PC-3 (cell line): ENCODE results near the gene SEC31B. TPM values are rescaled to one million over a fixed set of nuclear protein-coding genes. Genes with fewer than 3 reads are reported as not detected.
A peak's percentile ranks its signal among the peaks of the same experiment; 100 is the strongest.

Experiments used
- ATAC-seq: fragments of 200-7000 bp; cut with Tn5 transposase; 2 replicates; pipeline ENCODE4 v1.9.1; 2020; ENCODE audit warnings: mild to moderate bottlenecking, moderate library complexity
- BruUV-seq: library from RNA; stranded (reverse); fragments of 400-500 nt; replicated peaks from 2 replicates; lab custom pipeline; 2021; lab: Mats Ljungman, UMichigan
- CTCF ChIA-PET: fragments of 300-600 bp; sonication (Branson Sonifier 250); formaldehyde crosslinking; loops from one replicate; lab custom pipeline; 2022; ENCODE audit warnings: antibody characterized with exemption; lab: Charles Lee
- POLR2A ChIA-PET: fragments of 300-600 bp; sonication (Branson Sonifier 250); formaldehyde crosslinking; loops from one replicate; lab custom pipeline; 2022; ENCODE audit warnings: antibody characterized with exemption; ENCODE audit not compliant: unreplicated experiment; lab: Charles Lee
- DNase-seq: peaks from one replicate; pipeline ENCODE4 v3.0.0-alpha.2; 2015
- H2AFZ ChIP-seq: fragments of 300-600 bp; sonication (generic); 2 replicates; pipeline ENCODE4 v1.6.0; 2016; ENCODE audit warnings: antibody characterized with exemption, low read length
- H3F3A ChIP-seq: fragments of 300-600 bp; sonication (generic); one replicate; pipeline ENCODE4 v1.6.0; 2017; ENCODE audit warnings: antibody characterized with exemption, low read length, control low read depth, mild to moderate bottlenecking; ENCODE audit not compliant: unreplicated experiment
- H3K27ac ChIP-seq: fragments of 300-600 bp; sonication (generic); 2 replicates; pipeline ENCODE4 v1.5.1; 2016; ENCODE audit warnings: mild to moderate bottlenecking, low read length
- H3K27me3 ChIP-seq: fragments of 300-600 bp; sonication (generic); 2 replicates; pipeline ENCODE4 v1.6.1; 2016; ENCODE audit warnings: low read length, mixed read lengths
- H3K36me3 ChIP-seq: fragments of 300-600 bp; sonication (generic); 2 replicates; pipeline ENCODE4 v1.6.1; 2016; ENCODE audit warnings: low read depth, mixed run types, low read length, mixed read lengths
- H3K4me1 ChIP-seq: fragments of 300-600 bp; sonication (generic); 2 replicates; pipeline ENCODE4 v1.5.1; 2016; ENCODE audit warnings: low read length; ENCODE audit not compliant: insufficient read depth
- H3K4me2 ChIP-seq: fragments of 300-600 bp; sonication (generic); 2 replicates; pipeline ENCODE4 v1.6.0; 2016; ENCODE audit warnings: low read length
- H3K4me3 ChIP-seq: fragments of 300-600 bp; sonication (generic); 2 replicates; pipeline ENCODE4 v1.5.1; 2016; ENCODE audit warnings: mild to moderate bottlenecking, low read length, mixed read lengths
- H3K79me2 ChIP-seq: fragments of 300-600 bp; sonication (generic); 2 replicates; pipeline ENCODE4 v1.6.1; 2017; ENCODE audit warnings: low read length, mixed read lengths
- H3K9ac ChIP-seq: fragments of 300-600 bp; sonication (generic); 2 replicates; pipeline ENCODE4 v1.6.0; 2016; ENCODE audit warnings: mild to moderate bottlenecking, low read length
- H3K9me2 ChIP-seq: fragments of 300-600 bp; sonication (generic); replicated peaks from 2 replicates; pipeline ENCODE4 v1.6.1; 2016; ENCODE audit warnings: mixed run types, low read length, mixed read lengths
- H3K9me3 ChIP-seq: fragments of 300-600 bp; sonication (generic); 2 replicates; pipeline ENCODE4 v1.6.1; 2016; ENCODE audit warnings: low read length, mixed read lengths
- H4K20me1 ChIP-seq: fragments of 300-600 bp; sonication (generic); 2 replicates; pipeline ENCODE4 v1.6.1; 2016; ENCODE audit warnings: low read length, mixed read lengths
- CTCF ChIP-seq: fragments of 300-600 bp; sonication (generic); conservative IDR thresholded peaks from 2 replicates; pipeline ENCODE4 v1.5.1; 2017; ENCODE audit warnings: antibody characterized with exemption, low read depth, mild to moderate bottlenecking, low read length
- EZH2 ChIP-seq: fragments of 300-600 bp; sonication (generic); IDR thresholded peaks from one replicate; pipeline ENCODE4 v1.6.1; 2017; ENCODE audit warnings: antibody characterized with exemption, mild to moderate bottlenecking, low read length; ENCODE audit not compliant: unreplicated experiment
- EZH2phosphoT487 ChIP-seq: fragments of 300-600 bp; sonication (generic); IDR thresholded peaks from 2 replicates; pipeline ENCODE4 v1.6.1; 2018; ENCODE audit warnings: mild to moderate bottlenecking, antibody characterized with exemption, low read length, borderline replicate concordance
- intact Hi-C: fragments of 100-400 bp; cut with micrococcal nuclease; formaldehyde crosslinking; loops from 2 replicates; pipeline ENCODE4 v1.9.0; 2023
- total RNA-seq: library from RNA; depleted of rRNA; stranded (reverse); fragments of >200 nt; gene quantifications from 2 replicates; pipeline ENCODE4 v1.2.3, GENCODE V29; 2014

The SEC31B gene
- total RNA-seq, 1 experiment from 2014 or later: 1.6 TPM

- Histone ChIP-seq H4K20me1 (no peaks in the 10 kb centered on the region), H3K79me2 (no peaks in the 10 kb centered on the region), H3K4me2 (no peak overlapping the region), H3K36me3 (no peaks in the 10 kb centered on the region), H3K27ac (no peak overlapping the region), H3K9me2 (no peaks in the 10 kb centered on the region), H3K9me3 (no peaks in the 10 kb centered on the region), H3F3A (no peaks in the 10 kb centered on the region), H2AFZ (no peak overlapping the region), H3K4me1 (no peaks in the 10 kb centered on the region), H3K9ac (no peak overlapping the region), H3K27me3 (peaks cover 7% of the 10 kb centered on the region), H3K4me3 (no peak overlapping the region)
- CTCF ChIA-PET: no interaction called here
- ATAC-seq (no peak), DNase-seq (no peak)
- TF ChIP-seq EZH2phosphoT487 (no peak), EZH2 (no peak), CTCF (no peak)
- BruUV-seq: no TSS peak
- intact Hi-C loops: no loop called here
- POLR2A ChIA-PET: no interaction called here
Measured at GRCh38 chr10:100483876-100484666, 35.6 kb downstream of the SEC31B start.

GRCh38 chr10:100482834-100483185 is 36.9 kb downstream of the SEC31B start:
- Histone ChIP-seq H3F3A (no peaks in the 10 kb centered on the region), H2AFZ (peak overlapping the region; percentile 86), H3K9me3 (no peaks in the 10 kb centered on the region), H3K9ac (no peak overlapping the region), H3K9me2 (no peaks in the 10 kb centered on the region), H3K36me3 (no peaks in the 10 kb centered on the region), H3K27ac (no peak overlapping the region), H3K4me3 (peak overlapping the region; percentile 74), H3K4me2 (peak overlapping the region; percentile 91), H4K20me1 (no peaks in the 10 kb centered on the region), H3K4me1 (no peaks in the 10 kb centered on the region), H3K27me3 (peaks cover 12% of the 10 kb centered on the region), H3K79me2 (no peaks in the 10 kb centered on the region)
- intact Hi-C loops: no loop called here
- no TSS peak for BruUV-seq
- TF ChIP-seq EZH2phosphoT487 (no peak), CTCF (peak; percentile 23), EZH2 (no peak)
- no peak for DNase-seq
- CTCF ChIA-PET: interaction anchor here (0.6 to 1.7 kb wide), 6 partner anchors 14 to 395 kb away, joined by 3 to 20 read pairs (median 3); partner anchors contain the start of gene HIF1AN
- POLR2A ChIA-PET: no interaction called here
- ATAC-seq: no peak
